Measurements from ENCODE around the gene WDR4.
A peak's percentile ranks its signal among the peaks of the same experiment; 100 is the strongest.
"Not testable (repeated sequence)": the region's sequence is repeated elsewhere in the genome, so short reads cannot be mapped to it uniquely, and the experiment has no call there.

The WDR4 gene

DNA sequence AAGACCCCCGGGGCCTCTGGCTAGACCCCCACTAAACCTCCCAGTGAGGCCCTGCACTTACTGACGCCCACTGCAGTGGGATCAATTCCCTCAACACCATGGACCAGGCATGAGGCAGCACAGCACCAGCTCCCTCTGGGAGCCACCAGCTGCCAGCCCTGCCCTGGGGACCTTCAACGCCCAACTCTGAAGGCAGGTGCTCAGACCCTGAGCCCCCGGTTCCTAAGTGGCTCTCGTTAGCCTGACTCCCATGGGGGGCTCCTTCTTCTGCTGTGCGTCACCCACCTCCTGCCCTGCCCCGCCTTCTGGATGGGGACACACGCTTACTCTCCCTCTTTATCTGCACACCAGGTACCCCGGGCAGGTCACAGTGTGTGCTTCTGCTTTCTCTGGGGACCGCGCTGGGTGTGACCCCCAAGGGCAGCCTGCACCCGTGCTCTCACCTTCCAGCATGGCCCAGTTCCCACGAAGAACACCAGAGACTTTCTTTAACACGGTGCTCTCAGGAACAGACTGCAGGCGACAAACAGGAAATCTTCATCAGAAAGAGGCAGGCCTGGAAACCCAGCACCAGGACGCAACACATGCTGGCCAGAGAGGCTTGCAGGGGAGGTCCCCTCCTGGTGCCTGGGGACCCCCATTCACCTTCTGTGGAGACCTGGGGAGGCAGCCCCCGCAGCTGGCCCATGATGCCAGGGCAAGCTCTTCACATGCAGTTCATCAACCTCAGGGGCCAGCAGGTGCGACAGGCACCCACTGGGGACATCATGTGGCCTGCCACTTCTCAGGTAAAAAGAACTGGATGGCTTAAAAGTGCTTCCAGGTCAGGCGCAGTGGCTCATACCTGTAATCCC lies 27.3 kb downstream of the WDR4 start:
- DNase-seq: no peak

DNA sequence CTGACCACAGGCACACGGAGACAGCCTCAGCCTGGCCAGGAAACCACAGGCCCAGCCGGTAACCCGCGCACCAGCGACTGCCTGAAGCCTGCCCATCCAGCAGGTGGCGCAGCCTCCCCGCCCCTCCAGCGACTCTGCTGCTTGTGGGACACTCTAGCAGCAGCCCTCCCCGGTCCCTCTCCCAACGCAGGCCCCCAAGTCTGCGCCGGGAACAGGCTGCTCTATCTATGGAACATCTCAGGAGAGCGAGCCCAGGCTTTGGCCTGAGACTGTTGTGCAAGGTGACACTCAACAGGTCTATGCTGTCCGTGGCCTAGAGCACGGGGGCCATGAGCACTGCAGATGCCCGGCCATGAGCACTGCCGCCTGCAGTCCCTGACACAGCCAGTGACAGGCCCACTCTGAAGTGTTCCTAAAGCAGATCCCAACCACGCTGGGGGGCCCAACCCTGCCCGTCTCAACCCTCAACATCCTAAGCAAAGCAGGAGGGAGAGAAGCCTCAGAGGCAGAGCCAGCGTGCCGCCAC lies 28.4 kb downstream of the WDR4 start:
- DNase-seq: peak; percentile 66

DNA sequence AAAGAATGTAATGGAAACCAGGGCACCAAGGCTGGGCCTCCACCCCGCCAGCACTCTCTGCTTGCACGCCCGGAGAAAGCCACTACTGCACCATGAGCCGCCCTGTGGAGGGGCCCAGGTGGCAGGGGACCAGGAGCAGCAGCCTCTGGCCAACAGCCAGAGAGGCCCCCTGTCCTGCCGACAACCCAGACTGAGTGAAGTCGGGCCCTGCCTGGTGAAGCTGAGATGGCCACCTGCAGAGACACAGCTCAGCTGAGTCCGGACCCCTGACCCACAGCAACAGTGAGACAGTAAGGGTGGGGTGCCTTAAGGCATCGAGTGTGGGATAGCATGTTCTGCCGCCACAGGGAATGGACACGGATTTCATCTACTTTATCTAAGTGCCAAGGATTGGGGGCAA lies 28.9 kb downstream of the WDR4 start:
- DNase-seq: no peak

DNA sequence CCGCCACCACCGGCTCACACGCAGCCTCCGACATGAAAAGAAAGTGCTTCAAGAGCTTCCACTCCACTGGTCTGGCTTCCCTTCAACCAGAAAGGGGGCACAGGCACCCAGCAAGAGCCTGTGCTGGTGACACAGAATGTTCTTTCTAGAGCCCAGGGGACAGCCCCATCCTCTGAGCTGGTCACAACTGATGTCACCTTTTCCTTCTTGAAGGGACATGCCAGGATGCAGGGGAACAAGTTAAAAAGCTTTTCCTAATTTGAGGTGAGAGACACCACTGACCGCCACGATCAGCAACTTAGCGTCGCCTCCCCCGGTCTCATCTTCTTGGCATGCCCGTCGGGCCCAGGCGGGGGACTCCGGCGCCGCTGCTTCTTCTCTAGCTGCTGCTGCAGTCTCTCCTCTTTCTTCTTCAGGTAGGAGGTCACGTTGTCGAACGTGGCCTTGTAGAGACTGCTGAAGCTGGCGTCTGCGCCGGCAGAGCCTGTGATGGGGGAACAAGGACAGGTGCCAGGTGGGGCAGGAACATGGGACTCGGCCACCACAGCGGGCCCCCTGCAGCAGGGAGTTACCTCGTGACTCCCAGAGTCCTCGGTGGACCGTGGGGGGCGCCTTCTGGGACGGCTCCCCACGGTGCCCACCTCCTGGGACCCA lies 29.5 kb downstream of the WDR4 start:
- no peak for DNase-seq

DNA sequence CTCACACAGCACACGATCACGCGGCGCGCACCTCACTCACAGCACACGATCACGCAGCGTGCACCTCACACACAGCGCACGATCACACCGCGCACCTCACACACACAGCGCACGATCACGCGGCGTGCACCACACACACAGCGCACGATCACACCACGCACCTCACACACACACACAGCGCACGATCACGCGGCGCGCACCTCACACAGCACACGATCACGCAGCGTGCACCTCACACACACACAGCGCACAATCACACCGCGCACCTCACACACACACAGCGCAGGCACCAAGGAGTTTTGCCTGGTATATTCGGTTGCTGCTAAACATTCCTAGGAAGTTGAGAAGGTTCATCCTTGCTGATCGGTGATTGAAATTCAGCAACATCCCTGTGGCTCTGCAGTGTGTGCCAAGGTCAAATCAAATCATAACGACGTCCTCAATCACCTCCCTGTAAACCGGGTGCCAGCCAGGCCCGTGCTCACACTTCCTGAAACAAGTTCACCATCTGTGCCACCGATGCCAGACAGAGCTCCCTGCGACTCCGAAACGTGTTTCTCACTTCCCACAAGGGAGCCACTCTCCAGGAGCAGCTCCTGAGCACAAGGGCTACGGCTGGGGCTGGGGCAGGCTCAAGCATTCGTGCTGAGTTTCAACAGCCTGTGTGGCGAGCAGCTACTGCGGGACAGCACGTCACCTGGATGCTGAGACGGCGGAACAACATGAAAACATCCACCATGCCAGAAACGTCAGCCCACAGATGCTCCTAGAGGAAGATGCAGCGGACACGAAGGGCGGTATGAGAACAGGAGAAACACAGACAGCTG lies 30.2 kb downstream of the WDR4 start:
- no peak for DNase-seq

DNA sequence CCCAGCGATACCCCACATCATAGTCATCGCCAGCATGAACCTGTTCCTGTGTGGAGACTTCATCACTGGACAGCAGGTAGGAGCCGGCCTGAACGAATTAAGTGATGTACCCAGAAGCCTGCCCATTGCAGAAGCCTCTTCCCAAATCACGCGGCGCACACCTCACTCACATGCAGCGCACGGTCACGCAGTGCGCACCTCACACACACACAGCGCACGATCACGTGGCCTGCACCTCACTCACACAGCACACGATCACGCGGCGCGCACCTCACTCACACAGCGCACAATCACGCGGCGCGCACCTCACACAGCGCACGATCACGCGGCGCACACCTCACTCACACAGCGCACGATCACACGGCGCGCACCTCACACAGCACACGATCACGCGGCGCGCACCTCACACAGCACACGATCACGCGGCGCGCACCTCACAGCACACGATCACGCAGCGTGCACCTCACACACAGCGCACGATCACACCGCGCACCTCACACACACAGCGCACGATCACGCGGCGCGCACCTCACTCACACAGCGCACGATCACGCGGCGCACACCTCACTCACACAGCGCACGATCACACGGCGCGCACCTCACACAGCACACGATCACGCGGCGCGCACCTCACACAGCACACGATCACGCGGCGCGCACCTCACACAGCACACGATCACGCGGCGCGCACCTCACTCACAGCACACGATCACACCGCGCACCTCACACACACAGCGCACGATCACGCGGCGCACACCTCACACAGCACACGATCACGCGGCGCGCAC lies 31.0 kb downstream of the WDR4 start:
- not testable (repeated sequence) for DNase-seq

DNA sequence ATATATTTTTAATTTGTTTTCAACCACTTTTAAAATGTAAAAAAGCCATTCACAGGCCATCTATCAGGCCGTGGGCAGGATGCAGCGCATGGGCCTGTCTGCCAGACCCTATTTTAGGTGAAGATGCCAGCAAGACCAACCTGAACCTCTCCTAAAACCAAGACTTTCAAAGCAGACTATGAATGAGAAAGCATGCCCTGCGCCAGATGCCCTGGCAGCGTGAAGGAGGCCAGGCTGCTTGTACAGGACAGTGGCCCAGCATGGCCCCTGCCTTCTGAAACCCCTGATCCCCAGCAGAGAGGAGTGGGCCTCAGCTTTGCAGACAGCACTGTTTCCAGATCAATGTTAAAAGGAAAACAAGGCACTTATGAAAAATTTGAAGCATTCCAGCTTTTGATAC lies 31.6 kb downstream of the WDR4 start:
- no peak for DNase-seq

DNA sequence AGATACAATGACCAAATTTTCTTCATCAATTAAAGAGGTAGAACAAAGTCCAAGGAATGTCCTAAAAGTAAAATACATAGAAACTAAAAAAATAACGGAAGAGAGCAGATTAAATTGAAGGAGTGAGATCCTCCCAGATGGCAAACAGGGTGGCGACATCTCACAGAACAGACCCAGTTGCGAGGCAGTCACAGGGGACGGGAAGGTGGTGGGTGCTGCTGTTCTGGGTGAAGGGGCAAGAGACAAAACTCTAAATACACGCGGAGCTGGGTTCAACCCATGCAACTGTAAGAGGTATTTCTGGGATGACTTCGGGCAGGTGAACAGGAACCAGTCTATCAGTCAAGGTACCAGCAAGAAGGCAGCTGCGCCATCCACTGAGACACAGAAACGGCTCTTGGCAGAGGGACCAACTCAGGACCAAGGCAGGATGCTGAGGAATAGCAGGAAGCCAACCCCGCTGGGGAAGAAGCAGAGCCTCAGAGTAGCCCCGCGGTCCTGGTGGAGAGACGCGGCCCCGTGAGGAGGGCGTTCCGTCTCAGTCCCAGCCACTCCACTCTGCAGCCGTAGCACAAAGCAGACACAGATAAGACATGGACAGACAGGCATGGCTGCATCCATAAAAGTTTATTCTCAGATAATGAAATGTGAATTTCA lies 32.2 kb downstream of the WDR4 start:
- DNase-seq: no peak

DNA sequence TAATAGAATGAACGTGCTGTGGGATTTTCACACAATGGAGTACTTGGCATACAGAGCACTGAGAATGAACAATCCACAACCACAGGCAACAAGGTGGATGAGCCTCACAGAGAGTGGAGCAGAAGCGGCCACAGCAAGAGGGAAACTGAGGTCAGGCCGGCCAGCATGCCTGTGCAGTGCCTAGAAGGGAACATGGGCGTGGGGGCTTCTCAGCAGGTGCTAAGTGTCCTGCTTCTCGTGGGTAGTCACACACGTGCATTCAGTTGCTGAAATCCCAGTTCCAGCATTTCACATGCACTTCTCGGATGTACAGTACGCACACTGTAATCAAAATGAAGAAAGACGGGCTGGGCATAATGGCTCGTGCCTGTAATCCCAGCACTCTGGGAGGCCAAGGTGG lies 33.1 kb downstream of the WDR4 start:
- peak; percentile 18 for DNase-seq

DNA sequence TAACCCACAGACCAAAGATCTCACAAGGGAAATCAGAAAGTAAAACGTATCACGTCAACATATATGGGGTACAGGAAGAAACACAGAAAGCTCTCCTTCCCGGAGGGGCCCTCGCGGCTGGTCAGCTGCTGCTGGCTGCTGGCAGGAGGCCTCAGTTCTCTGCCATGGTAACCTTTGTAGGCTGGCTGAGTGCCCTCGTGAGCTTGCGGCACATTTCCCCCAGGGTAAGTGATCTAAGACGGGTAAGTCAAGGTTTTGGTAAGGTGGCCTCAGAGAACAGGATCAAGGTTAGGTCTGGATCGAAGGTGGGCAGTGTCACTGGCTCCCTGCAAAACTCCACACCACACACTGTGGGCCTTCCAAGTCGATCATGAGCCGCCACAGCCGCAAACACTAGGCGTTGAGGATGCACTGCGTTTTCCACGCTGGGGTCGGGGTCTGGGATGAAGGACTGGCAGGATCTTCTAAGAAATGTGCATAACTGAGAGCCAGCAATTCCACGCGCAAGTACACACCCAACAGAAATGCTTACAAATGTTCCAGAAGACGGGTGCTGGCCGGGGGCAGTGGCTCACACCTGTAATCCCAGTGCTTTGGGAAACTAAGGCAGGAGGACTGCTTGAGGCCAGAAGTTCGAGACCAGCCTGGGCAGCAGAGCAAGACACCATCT lies 33.9 kb downstream of the WDR4 start:
- peak; percentile 10 for DNase-seq

DNA sequence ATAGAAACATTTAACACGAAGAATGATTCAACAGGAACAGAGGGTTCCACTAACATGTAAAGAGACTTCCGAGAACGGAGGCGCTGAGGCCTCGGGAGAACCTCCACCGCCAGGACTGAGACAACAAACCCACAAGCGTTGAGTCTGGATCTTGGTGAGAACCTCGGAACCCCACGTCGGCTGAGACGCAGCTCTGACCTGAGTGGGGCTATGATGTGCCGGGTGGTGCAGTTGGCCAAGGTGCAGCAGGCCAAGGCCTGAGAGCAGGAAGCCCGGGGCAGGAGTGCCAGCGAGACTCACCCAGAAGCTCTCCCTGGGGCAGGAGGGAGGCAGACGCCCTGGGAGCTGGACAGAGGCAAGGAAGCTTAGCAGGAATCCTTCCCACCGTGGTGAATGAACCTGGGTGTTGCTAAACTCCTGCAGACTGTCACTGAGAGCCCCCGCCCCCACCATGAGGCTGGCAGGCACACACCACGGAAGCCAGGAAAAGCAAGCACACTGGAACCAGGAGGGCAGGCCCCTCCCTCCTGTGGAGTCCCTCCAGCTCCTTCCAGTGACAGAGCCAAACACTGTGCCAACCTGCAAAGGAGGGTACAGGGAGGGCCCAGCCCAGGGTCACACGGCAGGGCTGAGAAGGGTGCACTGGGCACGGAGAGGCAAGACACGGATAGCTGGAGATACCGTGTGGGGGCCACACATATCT lies 34.8 kb downstream of the WDR4 start:
- peak; percentile 16 for DNase-seq

DNA sequence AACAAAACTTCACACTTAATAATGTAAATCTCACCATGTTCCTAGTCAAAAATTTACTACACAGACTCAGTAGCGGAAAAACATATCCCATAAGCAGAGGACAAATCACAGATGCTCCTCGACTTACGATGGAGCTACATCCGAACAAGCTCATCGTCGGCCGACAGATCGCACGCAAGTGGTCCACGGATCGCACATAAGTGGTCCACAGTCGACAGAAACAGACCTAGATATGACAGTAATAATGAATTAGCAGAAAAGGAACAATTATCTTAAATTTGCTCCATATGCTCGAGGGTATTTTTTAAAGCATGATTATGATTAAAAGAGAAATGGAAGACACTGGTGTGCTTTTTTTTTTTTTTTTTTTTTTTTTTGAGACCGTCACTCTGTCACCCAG lies 36.3 kb downstream of the WDR4 start:
- no peak for DNase-seq

DNA sequence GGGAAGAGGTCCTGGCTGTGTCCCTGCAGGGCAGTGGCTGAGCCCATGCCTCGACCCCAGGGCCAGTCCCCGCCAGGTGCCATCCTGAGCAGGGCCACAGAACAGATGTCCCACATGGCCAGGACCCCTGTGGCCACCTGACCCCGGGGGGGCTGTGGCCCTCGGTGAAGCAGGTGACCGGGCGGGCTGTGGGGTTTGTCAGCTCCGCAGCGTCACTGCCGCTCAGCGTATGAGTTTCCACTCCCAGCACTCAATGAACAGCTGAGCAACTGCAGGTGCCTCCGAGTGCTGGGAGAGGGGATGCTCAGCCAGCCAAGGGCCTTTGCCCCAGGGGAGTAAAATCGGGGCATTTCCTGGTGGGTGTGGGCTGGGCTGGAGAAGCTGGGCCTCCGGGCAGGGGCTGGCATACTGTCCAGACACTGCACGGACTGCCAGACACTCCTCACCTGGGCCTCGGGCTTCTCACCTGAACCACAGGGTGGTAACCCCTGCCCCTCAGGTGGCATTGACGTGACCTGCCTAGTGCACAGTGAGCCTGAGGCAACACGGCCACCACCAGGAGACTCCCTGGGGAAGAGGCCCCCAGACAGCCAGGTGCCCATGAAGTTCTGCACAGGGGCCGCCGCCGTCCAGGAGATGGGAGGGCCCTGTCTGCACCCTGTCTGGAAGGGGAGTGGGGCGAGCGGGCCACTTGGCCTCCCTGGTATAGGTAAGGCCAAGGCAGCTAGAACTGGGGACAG lies 37.3 kb downstream of the WDR4 start:
- DNase-seq: peak; percentile 14

DNA sequence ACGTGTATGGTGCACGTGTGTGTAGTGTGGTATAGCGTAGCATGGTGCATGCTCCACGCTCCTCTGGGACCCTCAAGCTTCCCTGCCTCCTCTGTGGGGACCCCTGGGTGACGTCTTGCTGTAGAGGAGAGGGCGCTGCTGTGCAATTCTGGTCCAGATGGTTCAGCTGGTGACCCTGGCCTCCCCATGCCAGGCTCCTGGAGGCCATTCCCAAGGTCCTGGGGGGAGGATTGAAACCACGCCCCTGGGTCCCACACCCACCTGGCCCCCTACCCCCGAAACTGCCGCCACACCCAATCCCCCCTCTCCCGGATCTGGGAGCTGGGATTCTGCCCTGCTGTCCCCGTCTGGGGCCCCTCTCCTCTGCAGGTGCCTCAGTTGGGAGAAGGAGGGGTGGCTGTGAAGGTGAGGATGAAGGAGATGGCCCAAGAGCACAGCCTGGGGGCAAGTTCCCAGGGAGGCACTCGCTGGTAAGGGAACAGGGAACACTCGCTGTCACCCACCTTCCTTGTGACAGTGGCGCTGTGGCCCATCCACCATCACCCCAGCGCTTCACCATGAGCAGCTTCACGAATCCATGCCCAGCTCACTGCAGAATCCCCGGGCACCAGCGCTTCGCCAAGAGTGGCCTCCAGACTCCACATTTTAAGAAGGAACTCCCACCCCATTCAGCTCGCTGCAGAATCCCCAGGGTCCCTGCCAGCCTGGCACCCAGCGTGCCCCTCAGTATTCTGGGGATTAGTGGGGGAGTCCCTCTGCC lies 38.0 kb downstream of the WDR4 start:
- DNase-seq: peak; percentile 21

DNA sequence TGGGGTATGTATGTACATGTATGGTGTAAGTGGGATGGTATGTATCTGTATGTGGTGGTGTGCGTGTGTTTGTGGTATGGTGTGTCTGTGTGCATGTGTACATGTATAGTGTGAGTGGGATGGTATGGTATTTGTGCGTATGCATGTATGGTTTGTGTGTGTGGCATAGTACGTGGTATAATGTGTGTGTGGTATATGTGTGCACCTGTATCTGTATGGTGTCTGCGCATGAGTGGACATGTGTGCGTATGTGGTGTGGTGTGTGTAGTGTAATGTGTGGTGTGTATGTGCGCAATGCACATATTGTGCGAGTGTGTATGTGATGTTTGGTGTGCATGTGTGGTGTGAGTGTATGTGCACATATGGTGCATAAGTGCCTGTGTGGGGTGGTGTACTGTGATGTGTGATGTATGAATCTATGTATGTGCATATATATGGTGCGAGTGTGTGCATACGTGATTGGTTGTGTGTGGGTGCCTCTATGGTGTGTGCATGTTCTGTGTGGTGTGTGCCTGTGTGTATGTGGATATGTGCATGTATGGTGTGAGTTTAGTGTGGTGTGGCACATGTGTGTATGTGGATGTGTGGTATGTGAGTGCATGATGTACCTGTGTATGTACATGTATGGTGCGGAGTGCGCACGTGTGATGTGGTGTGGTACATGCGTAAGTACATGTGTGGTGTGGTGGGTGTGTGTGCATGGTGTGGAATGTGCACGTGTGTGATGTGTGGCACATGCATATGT lies 38.8 kb downstream of the WDR4 start:
- no peak for DNase-seq

DNA sequence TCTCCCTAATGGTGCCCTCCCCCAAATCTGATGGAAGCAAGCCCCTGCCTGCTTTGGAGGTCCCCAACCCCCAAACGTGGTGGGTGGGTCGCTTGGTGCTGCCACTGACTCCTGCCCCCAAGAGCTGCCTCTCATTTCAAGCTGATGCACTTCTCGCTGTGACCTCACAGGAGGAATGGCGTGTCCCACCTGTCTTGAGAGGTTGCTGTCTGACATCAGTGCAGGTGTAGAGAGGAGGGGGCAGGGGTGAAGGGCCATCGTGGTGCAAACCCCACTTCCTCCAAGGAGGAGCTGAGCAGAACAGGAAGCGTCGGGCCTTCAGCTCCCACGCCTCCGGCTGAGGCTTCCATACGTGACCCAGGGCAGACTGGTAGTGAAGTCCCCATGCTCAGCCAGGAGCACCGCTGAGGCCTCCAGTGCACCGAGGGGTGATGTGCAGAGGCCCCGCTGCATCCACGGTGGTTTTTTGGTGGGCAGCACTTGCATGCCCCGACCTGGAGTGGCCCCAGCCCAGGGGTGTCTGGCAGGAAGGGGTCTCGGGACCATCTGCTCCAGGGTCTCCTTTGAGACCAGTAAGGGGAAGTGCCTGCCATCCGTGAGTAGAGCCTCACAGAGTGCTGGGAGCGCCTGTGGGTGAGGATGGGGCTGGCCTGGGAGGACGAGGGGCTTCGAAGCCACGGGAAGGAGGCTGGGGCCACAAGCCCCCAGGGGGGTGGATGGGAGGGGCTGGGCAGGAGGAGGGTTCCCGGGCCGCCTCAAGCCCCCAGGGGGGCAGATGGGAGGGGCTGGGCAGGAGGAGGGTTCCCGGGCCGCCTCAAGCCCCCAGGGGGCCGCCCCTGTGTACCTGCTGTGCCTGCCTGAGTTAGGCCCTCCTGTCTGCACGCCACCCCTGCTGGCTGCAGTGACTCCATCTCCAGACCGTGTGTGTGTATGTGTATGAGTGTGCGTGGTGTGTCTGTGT lies 39.8 kb downstream of the WDR4 start:
- DNase-seq: no peak

DNA sequence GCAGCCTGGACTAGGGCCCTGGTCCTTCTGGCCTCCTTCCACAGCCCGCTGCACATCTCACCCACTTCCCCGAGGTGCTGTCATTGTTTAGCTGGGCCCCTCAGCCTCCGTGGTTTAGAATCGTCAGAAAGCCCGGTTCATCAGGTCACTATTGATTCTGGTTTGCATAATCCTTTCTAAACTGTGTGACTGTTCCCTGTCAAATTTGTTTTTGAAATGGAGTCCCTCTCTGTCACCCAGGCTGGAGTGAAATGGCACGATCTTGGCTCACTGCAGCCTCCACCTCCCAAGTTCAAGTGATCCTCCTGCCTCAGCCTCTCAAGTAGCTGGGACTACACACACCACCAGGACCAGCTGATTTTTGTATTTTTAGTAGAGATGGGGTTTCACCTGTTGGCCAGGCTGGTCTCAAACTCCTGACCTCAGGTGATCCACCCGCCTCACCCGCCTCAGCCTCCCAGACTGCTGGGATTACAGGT lies 41.1 kb downstream of the WDR4 start:
- not testable (repeated sequence) for DNase-seq

Data from stimulated activated CD8-positive, alpha-beta memory T cell treated with anti-CD3 and anti-CD28 coated beads, Interleukin-4, amount 100 ng/mL, for 48 hours (primary cell).